HG03135 (cell line): ENCODE results near the gene CCNK.

Experiments
- ATAC-seq: cut with Tn5 transposase; IDR thresholded peaks from one replicate; pipeline ENCODE4 v1.9.1; 2021; ENCODE audit warnings: mild to moderate bottlenecking, moderate library complexity; ENCODE audit not compliant: unreplicated experiment

CCNK gene

DNA sequence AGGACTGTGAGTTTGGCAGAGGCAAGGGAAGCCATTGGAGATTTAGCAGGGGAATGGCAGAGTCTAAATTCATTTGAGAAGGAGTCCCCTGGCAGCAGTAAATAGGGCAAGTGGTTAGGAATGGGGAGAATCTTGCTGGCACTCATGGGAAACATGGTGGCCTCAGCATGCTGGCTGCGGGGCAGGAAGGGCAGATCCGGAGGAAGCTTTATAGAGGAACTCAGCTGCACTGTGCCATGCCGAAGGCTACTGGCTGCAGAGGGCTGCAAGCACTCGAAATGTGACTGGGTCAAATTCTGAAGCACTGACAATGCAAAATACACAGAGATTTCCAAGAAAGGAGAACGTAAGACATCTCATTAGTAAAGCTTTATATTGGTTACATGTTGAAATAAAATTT is 23.9 kb downstream of the CCNK start:
- ATAC-seq: no peak

DNA sequence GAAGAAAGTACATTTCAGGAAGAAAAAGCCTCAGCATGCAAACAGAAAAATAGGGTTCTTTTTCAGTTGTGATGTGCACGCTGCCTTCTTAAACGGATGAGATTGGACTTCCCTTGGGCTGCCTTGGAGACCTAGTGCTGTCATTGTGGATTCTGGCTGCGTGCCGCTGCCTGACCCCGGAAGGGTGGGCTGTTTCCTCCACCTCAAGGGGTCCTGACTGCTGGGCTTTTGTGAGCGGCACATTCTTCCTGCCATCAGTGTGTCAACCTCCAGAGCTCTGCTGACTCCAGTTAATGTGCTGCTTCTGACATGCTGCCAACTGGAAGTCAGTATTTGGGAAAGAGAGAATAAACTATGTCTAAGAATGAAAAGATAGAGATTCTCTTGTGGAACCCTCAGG is 25.1 kb downstream of the CCNK start:
- no peak for ATAC-seq

- no peak for ATAC-seq
Measured at GRCh38 chr14:99507860-99508640, 26.8 kb downstream of the CCNK start.

DNA sequence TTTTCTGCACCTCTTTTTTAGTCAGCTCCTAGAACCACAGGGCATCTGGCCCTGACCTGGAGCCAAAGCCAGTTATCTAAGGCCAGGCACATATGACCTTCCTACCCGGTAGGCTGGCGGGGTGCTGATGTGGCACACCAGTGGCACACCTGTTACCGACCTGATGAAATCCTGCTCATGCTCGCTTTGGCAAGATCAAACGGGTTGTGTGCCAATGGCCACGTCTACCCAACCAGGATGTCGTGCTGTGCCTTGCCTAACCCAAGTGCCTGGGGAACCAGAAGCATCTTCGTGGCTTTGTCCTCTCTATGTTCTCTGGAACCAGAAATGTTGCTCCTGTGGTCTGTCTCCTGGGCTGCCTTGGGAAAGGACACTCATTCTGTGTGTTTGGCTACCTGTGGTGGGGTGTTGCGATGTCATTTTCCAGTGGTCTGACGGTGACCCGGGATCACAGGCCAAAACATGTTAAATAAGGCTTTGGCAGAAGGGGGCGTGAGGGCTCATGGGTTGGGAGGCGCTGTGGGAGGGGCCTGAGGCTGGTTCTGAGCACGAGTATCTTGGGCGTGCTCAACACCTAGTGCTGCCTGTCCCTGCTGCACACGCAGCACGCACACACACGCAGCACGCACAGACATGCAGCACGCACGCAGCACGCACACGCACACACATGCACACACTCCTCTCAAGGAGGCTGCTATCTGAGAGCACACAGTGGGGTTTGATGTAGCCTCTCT is 27.9 kb downstream of the CCNK start:
- ATAC-seq: no peak

- no peak for ATAC-seq
Measured at GRCh38 chr14:99509871-99510555, 28.8 kb downstream of the CCNK start.

DNA sequence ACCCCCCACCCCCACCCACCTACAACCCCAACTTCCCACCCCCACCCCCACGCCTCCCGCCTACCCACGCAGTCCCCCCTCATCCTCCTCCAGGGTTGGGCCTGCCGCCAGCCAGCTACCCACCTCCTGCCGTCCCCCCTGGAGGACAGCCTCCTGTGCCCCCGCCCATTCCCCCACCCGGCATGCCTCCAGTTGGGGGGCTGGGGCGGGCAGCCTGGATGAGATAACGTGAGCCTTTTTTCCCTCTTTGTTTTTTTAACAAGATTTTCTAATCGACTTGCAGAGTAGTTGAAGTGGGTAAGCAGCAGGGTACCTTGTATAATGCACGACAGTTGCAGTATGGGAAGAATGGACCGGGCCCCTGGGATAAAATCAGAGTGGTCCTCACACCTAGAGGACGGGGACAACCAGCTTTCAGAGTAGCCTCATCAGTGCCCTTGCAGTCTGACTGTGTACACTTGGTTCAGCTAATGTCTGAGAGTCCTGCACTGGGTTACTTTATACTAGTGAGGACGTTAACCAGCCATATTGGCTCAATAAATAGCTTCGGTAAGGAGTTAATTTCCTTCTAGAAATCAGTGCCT is 29.4 kb downstream of the CCNK start:
- ATAC-seq: no peak

- ATAC-seq: no peak
Measured at GRCh38 chr14:99511421-99512109, 30.4 kb downstream of the CCNK start.

- ATAC-seq: no peak
Measured at GRCh38 chr14:99512110-99512449, 30.9 kb downstream of the CCNK start.

- ATAC-seq: no peak
Measured at GRCh38 chr14:99512571-99513182, 31.5 kb downstream of the CCNK start.

GRCh38 chr14:99513183-99513694 is 32.0 kb downstream of the CCNK start:
- ATAC-seq: no peak

DNA sequence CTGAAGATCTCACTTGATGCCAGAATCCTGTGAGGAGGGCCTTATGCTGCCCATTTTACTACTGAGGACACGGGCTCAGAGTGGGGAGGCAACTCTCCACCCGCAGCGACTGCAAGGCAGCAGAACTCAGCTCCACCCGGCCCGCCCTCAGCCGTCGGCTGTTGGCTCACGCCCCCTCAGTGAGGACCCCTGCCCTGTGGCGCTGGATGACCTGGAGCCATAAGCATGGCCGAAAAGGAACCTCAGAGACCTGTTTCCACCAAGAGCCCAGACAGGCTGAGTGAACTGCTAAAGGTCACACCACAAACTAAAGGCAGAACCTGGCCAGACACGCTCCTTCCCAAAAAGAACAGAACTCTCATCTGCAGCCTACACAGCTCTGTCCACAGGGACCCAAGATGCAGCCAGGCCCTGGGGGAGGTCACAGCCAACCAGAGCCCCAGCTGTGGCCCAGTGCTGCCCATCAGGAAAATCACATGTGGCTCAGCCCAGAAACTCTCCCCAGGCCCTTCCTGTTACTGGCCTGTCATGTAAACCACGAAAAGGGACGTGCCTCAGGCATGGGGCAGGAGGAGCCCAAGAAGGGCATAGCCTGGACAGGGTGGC is 32.8 kb downstream of the CCNK start:
- ATAC-seq: no peak

DNA sequence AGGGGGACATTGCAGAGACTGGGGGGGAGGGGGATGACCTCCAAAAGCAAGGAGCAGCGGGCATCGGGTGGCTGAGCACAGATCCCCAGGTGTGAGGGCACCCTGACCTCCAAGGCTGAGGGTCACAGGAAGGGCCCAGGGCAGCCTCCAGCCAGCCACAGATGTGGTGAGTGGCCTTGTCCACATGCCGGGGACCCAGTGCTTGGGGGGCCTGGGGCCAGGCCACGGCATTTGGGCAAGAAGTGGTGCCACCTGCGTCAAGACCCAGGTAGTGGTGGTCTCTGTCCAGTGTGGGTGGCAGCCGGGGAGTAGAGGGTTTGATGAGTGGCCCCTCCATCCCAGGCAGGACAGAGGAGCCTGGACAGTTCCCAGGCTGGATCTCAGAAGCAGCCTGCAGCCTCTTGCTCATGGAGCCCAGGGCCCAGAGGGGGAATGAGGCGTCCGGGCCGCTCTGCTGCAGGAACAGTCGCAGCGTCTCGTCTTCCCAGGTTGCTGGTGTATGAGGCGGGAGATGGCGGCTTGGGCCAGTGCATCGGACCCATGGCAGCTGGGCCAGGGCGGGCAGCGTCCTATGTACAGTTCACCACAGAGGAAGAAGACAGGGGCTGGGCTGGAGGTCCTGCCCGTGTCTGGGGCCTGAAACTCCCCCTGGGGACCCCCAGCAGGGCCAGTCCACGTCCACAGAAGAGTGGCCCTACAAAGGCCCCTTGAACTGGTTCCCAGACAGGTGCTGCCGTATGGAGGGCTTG is 33.5 kb downstream of the CCNK start:
- ATAC-seq: no peak

- no peak for ATAC-seq
Measured at GRCh38 chr14:99515301-99516155, 34.3 kb downstream of the CCNK start.

GRCh38 chr14:99516156-99516870 is 35.1 kb downstream of the CCNK start:
- no peak for ATAC-seq

- no peak for ATAC-seq
Measured at GRCh38 chr14:99516871-99517642, 35.8 kb downstream of the CCNK start.

- no peak for ATAC-seq
Measured at GRCh38 chr14:99517643-99518381, 36.6 kb downstream of the CCNK start.
